GM19023 (cell line): ENCODE results near the gene ZDHHC17.
"Not testable (repeated sequence)": the region's sequence is repeated elsewhere in the genome, so short reads cannot be mapped to it uniquely, and the experiment has no call there.

Source experiments
- ATAC-seq: cut with Tn5 transposase; IDR thresholded peaks from one replicate; pipeline ENCODE4 v1.9.1; 2021; ENCODE audit warnings: mild to moderate bottlenecking, moderate library complexity; ENCODE audit not compliant: unreplicated experiment

Gene ZDHHC17

GRCh38 chr12:76766161-76766560 is 2.2 kb downstream of the ZDHHC17 start:
- no peak for ATAC-seq

GRCh38 chr12:76768576-76768975 is 4.7 kb downstream of the ZDHHC17 start:
- ATAC-seq = no peak

GRCh38 chr12:76777765-76778216 is 13.9 kb downstream of the ZDHHC17 start:
- ATAC-seq = peak; percentile 100

GRCh38 chr12:76778364-76778763 is 14.4 kb downstream of the ZDHHC17 start:
- no peak for ATAC-seq

GRCh38 chr12:76779310-76779709 is 15.4 kb downstream of the ZDHHC17 start:
- not testable (repeated sequence) for ATAC-seq

GRCh38 chr12:76781321-76781720 is 17.4 kb downstream of the ZDHHC17 start:
- ATAC-seq = no peak

GRCh38 chr12:76782526-76782925 is 18.6 kb downstream of the ZDHHC17 start:
- ATAC-seq = no peak

GRCh38 chr12:76784600-76785051 is 20.7 kb downstream of the ZDHHC17 start:
- no peak for ATAC-seq

GRCh38 chr12:76785407-76785806 is 21.5 kb downstream of the ZDHHC17 start:
- ATAC-seq = no peak

- no peak for ATAC-seq
Observed at GRCh38 chr12:76786986-76787385, 23.1 kb downstream of the ZDHHC17 start.

- no peak for ATAC-seq
Observed at GRCh38 chr12:76787689-76788088, 23.8 kb downstream of the ZDHHC17 start.

- ATAC-seq = no peak
Observed at GRCh38 chr12:76789335-76790050, 25.6 kb downstream of the ZDHHC17 start.

GRCh38 chr12:76790564-76791552 is 26.9 kb downstream of the ZDHHC17 start:
- ATAC-seq = no peak

- no peak for ATAC-seq
Observed at GRCh38 chr12:76792828-76793227, 28.9 kb downstream of the ZDHHC17 start.

- ATAC-seq = no peak
Observed at GRCh38 chr12:76798864-76799263, 34.9 kb downstream of the ZDHHC17 start.

GRCh38 chr12:76799362-76799761 is 35.4 kb downstream of the ZDHHC17 start:
- ATAC-seq = no peak

- no peak for ATAC-seq
Observed at GRCh38 chr12:76802060-76802459, 38.1 kb downstream of the ZDHHC17 start.

- no peak for ATAC-seq
Observed at GRCh38 chr12:76804435-76804976, 40.6 kb downstream of the ZDHHC17 start.

GRCh38 chr12:76810671-76811419 is 46.9 kb downstream of the ZDHHC17 start:
- no peak for ATAC-seq

- no peak for ATAC-seq
Observed at GRCh38 chr12:76811976-76812375, 48.1 kb downstream of the ZDHHC17 start.

- ATAC-seq = no peak
Observed at GRCh38 chr12:76813265-76813664, 49.4 kb downstream of the ZDHHC17 start.
